ENCODE results near the gene YPEL2.

YPEL2 gene

GRCh38 chr17:59357219-59357697, 25.8 kb downstream of the YPEL2 start:
- DNase-seq (ENCODE audit: low spot score), result no peak

- DNase-seq (ENCODE audit: low spot score), result no peak
These were observed 26.5 kb downstream of the YPEL2 start for GRCh38 chr17:59357929-59358328.

- DNase-seq (ENCODE audit: low spot score), result no peak
These were observed 29.9 kb downstream of the YPEL2 start for GRCh38 chr17:59361386-59361785.

- DNase-seq (ENCODE audit: low spot score), result no peak
These were observed 30.7 kb downstream of the YPEL2 start for GRCh38 chr17:59361916-59362810.

GRCh38 chr17:59362811-59363205, 31.4 kb downstream of the YPEL2 start:
- DNase-seq (ENCODE audit: low spot score), result no peak

GRCh38 chr17:59365383-59365981, 34.0 kb downstream of the YPEL2 start:
- DNase-seq (ENCODE audit: low spot score), result peak; percentile 91

- no peak for DNase-seq (ENCODE audit: low spot score)
These were observed 34.7 kb downstream of the YPEL2 start for GRCh38 chr17:59366040-59366757.

- no peak for DNase-seq (ENCODE audit: low spot score)
These were observed 35.6 kb downstream of the YPEL2 start for GRCh38 chr17:59366773-59367656.

GRCh38 chr17:59367657-59368045, 36.2 kb downstream of the YPEL2 start:
- no peak for DNase-seq (ENCODE audit: low spot score)

GRCh38 chr17:59368218-59368857, 36.9 kb downstream of the YPEL2 start:
- DNase-seq (ENCODE audit: low spot score), result no peak

- no peak for DNase-seq (ENCODE audit: low spot score)
These were observed 37.8 kb downstream of the YPEL2 start for GRCh38 chr17:59369031-59369975.

GRCh38 chr17:59370593-59371299, 39.3 kb downstream of the YPEL2 start:
- DNase-seq (ENCODE audit: low spot score), result no peak

GRCh38 chr17:59371416-59372100, 40.1 kb downstream of the YPEL2 start:
- DNase-seq (ENCODE audit: low spot score), result no peak

GRCh38 chr17:59372138-59372751, 40.8 kb downstream of the YPEL2 start:
- peak; percentile 78 for DNase-seq (ENCODE audit: low spot score)

- no peak for DNase-seq (ENCODE audit: low spot score)
These were observed 42.5 kb downstream of the YPEL2 start for GRCh38 chr17:59373882-59374495.

- no peak for DNase-seq (ENCODE audit: low spot score)
These were observed 43.2 kb downstream of the YPEL2 start for GRCh38 chr17:59374612-59375011.

GRCh38 chr17:59375857-59376256, 44.4 kb downstream of the YPEL2 start:
- no peak for DNase-seq (ENCODE audit: low spot score)

- DNase-seq (ENCODE audit: low spot score), result no peak
These were observed 45.1 kb downstream of the YPEL2 start for GRCh38 chr17:59376506-59376905.
